GM18526 (cell line): ENCODE results near the gene TMA7B.

Source experiments
- POLR2A ChIP-seq: IDR thresholded peaks from 3 replicates; pipeline ENCODE4 v1.6.1; 2011; ENCODE audit not compliant: insufficient read length; ENCODE audit errors: extremely low read depth

TMA7B gene

DNA sequence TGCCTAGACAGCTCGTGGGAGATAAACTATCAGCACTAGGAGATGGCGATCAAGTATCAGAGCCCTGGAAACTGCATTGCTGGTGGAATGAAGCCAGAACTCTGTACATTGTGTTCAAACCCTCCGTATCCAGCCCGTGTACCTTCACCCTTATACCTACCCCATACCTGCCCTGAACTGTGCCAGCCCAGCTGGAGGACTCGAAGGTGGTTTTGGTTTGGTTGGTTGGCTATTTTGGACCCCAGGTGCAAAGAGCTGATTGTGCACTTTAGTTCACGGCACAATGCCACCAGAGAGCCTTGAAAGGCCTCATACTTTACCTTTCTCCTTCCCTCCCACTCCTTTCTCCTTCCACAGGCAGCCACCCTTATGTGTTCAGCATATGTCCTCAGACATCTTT, 50.5 kb downstream of the TMA7B start:
- no peak for TF ChIP-seq POLR2A
